ENCODE results near the gene ZDHHC19.

GRCh38 chr3:196181127-196181546 is 30.1 kb downstream of the ZDHHC19 start:
- no peak for TF ChIP-seq CTCF (IDR thresholded peaks at IDR 0.05; ENCODE audit: low read length)
- no peak for TF ChIP-seq EZH2 (IDR thresholded peaks at IDR 0.05; ENCODE audit: borderline replicate concordance, low read length)

Measured in OCI-LY1 (cell line).